Measurements from ENCODE around the gene ADAMTS19.

Gene ADAMTS19

DNA sequence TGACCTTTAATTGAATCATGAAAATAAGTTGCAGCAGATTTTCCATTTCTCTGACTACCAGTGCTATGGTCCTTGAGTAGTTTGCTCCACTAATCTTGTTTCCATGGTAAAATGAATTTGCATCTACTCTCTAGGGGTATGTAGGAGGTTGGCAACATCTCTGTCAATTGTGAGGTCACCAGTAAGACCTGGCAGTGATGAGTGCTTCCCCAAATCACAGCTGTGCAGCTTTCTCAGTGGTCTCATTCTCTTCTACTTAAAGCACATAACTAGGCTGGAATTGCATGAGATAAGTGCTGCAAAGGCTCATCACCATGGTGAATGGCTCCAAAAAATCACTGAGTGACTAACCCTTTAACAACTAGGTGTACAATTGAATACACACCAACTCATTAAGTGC, 36.3 kb downstream of the ADAMTS19 start:
- CTCF ChIA-PET, result no interaction called here

GRCh38 chr5:129496864-129497595, 36.9 kb downstream of the ADAMTS19 start:
- no peak for DNase-seq (ENCODE audit: extremely low spot score)
- TF ChIP-seq, protein P1, sequence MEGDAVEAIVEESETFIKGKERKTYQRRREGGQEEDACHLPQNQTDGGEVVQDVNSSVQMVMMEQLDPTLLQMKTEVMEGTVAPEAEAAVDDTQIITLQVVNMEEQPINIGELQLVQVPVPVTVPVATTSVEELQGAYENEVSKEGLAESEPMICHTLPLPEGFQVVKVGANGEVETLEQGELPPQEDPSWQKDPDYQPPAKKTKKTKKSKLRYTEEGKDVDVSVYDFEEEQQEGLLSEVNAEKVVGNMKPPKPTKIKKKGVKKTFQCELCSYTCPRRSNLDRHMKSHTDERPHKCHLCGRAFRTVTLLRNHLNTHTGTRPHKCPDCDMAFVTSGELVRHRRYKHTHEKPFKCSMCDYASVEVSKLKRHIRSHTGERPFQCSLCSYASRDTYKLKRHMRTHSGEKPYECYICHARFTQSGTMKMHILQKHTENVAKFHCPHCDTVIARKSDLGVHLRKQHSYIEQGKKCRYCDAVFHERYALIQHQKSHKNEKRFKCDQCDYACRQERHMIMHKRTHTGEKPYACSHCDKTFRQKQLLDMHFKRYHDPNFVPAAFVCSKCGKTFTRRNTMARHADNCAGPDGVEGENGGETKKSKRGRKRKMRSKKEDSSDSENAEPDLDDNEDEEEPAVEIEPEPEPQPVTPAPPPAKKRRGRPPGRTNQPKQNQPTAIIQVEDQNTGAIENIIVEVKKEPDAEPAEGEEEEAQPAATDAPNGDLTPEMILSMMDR (IDR thresholded peaks at IDR 0.05; ENCODE audit: control extremely low read depth, extremely low read depth, low read depth, missing control alignments), result no peak
- POLR2A ChIA-PET, result no interaction called here
- CTCF ChIA-PET, result no interaction called here

More for the DNA sequence above, 36.3 kb downstream of the ADAMTS19 start:
- no peak for DNase-seq (ENCODE audit: extremely low spot score)
- TF ChIP-seq, protein P1 (IDR thresholded peaks at IDR 0.05; ENCODE audit: control extremely low read depth, extremely low read depth, low read depth, missing control alignments), result no peak
- POLR2A ChIA-PET, result no interaction called here

- CTCF ChIA-PET, result interaction anchor here (1.1 to 1.8 kb wide), 2 partner anchors 10 to 17 kb away, joined by 3 to 7 read pairs; no protein-coding TSS in a partner anchor
- DNase-seq (ENCODE audit: extremely low spot score), result no peak
- POLR2A ChIA-PET, result no interaction called here
- TF ChIP-seq, protein P1 (IDR thresholded peaks at IDR 0.05; ENCODE audit: control extremely low read depth, extremely low read depth, low read depth, missing control alignments), result no peak
These were observed 39.2 kb downstream of the ADAMTS19 start for GRCh38 chr5:129499208-129499852.

- TF ChIP-seq, protein P1 (IDR thresholded peaks at IDR 0.05; ENCODE audit: control extremely low read depth, extremely low read depth, low read depth, missing control alignments), result no peak
- POLR2A ChIA-PET, result no interaction called here
- CTCF ChIA-PET, result interaction anchor here (1.1 to 1.2 kb wide), 2 partner anchors 10 to 15 kb away, joined by 3 read pairs; no protein-coding TSS in a partner anchor
- no peak for DNase-seq (ENCODE audit: extremely low spot score)
These were observed 40.0 kb downstream of the ADAMTS19 start for GRCh38 chr5:129500101-129500500.

- no peak for DNase-seq (ENCODE audit: extremely low spot score)
- TF ChIP-seq, protein P1 (IDR thresholded peaks at IDR 0.05; ENCODE audit: control extremely low read depth, extremely low read depth, low read depth, missing control alignments), result no peak
- ChIA-PET CTCF (interaction anchor here (1.1 to 1.3 kb wide), 2 partner anchors 8 to 17 kb away, joined by 3 to 4 read pairs; no protein-coding TSS in a partner anchor), POLR2A (no interaction called here)
These were observed 46.0 kb downstream of the ADAMTS19 start for GRCh38 chr5:129506086-129506485.

- DNase-seq (ENCODE audit: extremely low spot score), result no peak
- CTCF ChIA-PET, result no interaction called here
- TF ChIP-seq, protein P1 (IDR thresholded peaks at IDR 0.05; ENCODE audit: control extremely low read depth, extremely low read depth, low read depth, missing control alignments), result no peak
- POLR2A ChIA-PET, result no interaction called here
These were observed 46.9 kb downstream of the ADAMTS19 start for GRCh38 chr5:129506950-129507349.

All from GM10248 (cell line).